ENCODE results near the gene PRCC.

GRCh38 chr1:156847591-156848460 lies 80.5 kb downstream of the PRCC start:
- TF ChIP-seq CTCF (IDR thresholded peaks at IDR 0.05; ENCODE audit: insufficient read depth, low read depth, low read length) (no peak), EZH2 (IDR thresholded peaks at IDR 0.05; ENCODE audit: insufficient read depth, low read length) (no peak)
